Activated T-cell treated with anti-CD3 and anti-CD28 coated beads, Interleukin-2, amount 50 U/mL, for 72 hours (primary cell): ENCODE data around the gene IKZF2. TPM values are rescaled to one million over a fixed set of nuclear protein-coding genes. Genes with fewer than 3 reads are reported as not detected.

Experiments
- ATAC-seq, 2 donors: fragments of 150-1000 bp; cut with Tn5 transposase; replicated peaks in 1 of 2; 2 replicates each; pipeline ENCODE4 v1.10.0; 2021; ENCODE audit warnings: moderate library complexity in 2 of 2, mild to moderate bottlenecking in 1 of 2
- DNase-seq, 2 donors: peaks; one replicate each; pipeline ENCODE4 v3.0.0; 2021 to 2022; ENCODE audit warnings: mixed read lengths in 1 of 2
- H3K27ac Mint-ChIP-seq: one replicate; pipeline ENCODE4 v1.8.0; 2022; ENCODE audit warnings: mild to moderate bottlenecking, moderate library complexity, mixed read lengths
- H3K27me3 Mint-ChIP-seq: one replicate; pipeline ENCODE4 v1.8.0; 2022; ENCODE audit warnings: low read depth, mixed read lengths
- H3K36me3 Mint-ChIP-seq, 2 donors: one replicate each; pipeline ENCODE4 v1.8.0; 2022; ENCODE audit warnings: mixed read lengths in 2 of 2, mild to moderate bottlenecking in 1 of 2; ENCODE audit not compliant: insufficient read depth in 2 of 2
- H3K4me1 Mint-ChIP-seq: one replicate; pipeline ENCODE4 v1.8.0; 2022; ENCODE audit warnings: low read depth, mixed read lengths
- H3K4me3 Mint-ChIP-seq, 2 donors: one replicate each; pipeline ENCODE4 v1.8.0; 2022; ENCODE audit warnings: mild to moderate bottlenecking in 2 of 2, mixed read lengths in 2 of 2, moderate library complexity in 2 of 2
- H3K9me3 Mint-ChIP-seq, 2 donors: one replicate each; pipeline ENCODE4 v1.8.0; 2022; ENCODE audit warnings: mixed read lengths in 2 of 2
- total RNA-seq, 2 donors: library from RNA; stranded (reverse); gene quantifications; one replicate each; pipeline ENCODE4 v1.2.3, GENCODE V29; 2022

The IKZF2 gene
- total RNA-seq, 2 donors from 2014 or later: 9.8 to 19.1 TPM

DNA sequence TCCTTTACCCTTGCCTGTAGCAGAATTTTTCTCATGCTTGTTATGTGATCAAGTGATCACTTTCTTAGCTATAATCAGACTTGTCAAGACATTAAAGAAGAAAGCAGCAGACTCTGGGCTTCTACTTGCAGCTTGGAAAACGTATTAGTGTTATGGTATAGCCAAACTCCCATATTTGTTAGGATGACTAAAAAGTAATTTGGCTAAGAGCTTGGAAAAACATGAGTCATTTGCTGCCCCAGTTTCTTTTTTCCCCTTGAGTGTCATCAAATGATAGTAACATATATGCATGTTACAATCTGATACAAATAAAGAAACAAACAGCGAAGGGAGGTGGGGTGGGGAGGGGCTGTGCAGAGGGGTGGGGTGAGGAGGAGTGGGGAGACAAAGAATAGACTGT lies 155.5 kb downstream of the IKZF2 start:
- DNase-seq (no peak), ATAC-seq (no peak)
- H3K9me3 Mint-ChIP-seq: no peaks in the 10 kb centered on the region
- H3K27me3 Mint-ChIP-seq: no peaks in the 10 kb centered on the region
- H3K4me3 Mint-ChIP-seq: peak overlapping the region in 1 of 2 donors; percentile 15
- H3K4me1 Mint-ChIP-seq: peaks cover 16% of the 10 kb centered on the region
- H3K27ac Mint-ChIP-seq: peak overlapping the region; percentile 51
- peaks cover 0 to 3% of the 10 kb centered on the region in 2 donors for H3K36me3 Mint-ChIP-seq

DNA sequence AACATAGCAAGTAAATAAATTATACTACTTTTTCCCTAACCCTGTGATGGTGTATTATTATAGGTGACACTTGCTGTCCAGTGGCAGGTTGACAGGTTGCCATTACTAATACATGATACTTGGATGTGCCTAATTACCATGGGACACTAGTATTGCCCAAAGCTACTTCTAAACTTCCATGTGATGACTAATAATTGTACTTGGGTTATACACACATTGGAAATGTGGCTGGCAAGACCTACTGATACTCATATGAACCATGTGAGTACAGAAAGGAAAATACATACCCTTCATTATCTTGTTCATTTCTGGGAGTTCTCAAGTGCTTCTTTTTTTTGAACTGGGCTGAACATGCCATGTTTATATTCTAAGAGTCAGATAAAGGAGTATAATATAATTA lies 156.4 kb downstream of the IKZF2 start:
- Mint-ChIP-seq H3K27ac (no peak overlapping the region), H3K36me3 (peaks cover 0 to 3% of the 10 kb centered on the region in 2 donors), H3K9me3 (no peaks in the 10 kb centered on the region), H3K27me3 (no peaks in the 10 kb centered on the region), H3K4me1 (peaks cover 13% of the 10 kb centered on the region), H3K4me3 (no peak overlapping the region)
- ATAC-seq (no peak), DNase-seq (no peak)

DNA sequence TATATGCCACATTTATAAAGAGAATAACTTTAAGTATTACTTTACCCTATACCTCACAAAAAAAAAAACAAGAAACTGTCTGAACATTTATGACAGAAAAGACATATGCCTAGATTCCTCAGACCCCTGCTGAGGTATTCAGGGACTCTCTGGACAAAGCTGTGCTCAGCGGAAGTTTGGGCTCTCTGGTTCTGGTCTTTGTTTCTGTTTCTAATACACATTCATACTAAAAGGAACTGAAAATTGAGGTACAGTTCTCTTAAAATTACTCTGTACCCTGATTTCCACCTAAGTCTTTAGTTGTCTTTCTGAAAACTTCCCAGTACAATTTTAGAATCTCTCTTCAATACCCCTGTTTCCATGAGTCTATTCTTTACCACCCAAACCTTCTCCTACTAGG lies 160.3 kb downstream of the IKZF2 start:
- H3K36me3 Mint-ChIP-seq: peaks cover 2 to 4% of the 10 kb centered on the region in 2 donors
- H3K4me1 Mint-ChIP-seq: peaks cover under 1% of the 10 kb centered on the region
- no peak for ATAC-seq
- no peak overlapping the region for H3K4me3 Mint-ChIP-seq
- no peak overlapping the region for H3K27ac Mint-ChIP-seq
- peaks cover 2% of the 10 kb centered on the region in 2 donors for H3K9me3 Mint-ChIP-seq
- no peaks in the 10 kb centered on the region for H3K27me3 Mint-ChIP-seq
- DNase-seq: no peak

DNA sequence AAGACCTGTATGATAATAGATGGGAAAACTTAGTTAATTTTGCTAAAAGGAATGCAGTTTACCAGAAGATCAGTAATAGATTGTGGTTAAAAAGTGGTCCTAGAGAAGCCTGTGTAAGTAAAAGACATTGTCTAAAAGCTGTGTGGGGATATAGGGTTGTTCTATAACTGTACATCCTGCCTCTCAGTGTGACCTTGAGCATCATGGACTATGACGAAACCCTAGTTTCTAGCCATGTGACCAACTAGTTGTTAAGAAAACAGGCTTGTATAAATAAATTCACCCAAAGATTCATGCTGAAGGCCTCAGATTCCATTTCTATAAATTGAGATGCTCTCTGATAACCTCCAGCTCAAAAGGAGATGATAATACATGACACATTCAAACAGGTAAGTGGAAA lies 160.7 kb downstream of the IKZF2 start:
- Mint-ChIP-seq H3K4me1 (no peaks in the 10 kb centered on the region), H3K27ac (no peak overlapping the region), H3K36me3 (peaks cover 2 to 4% of the 10 kb centered on the region in 2 donors), H3K4me3 (no peak overlapping the region), H3K9me3 (peaks cover 2% of the 10 kb centered on the region in 2 donors), H3K27me3 (no peaks in the 10 kb centered on the region)
- ATAC-seq (no peak), DNase-seq (no peak)

DNA sequence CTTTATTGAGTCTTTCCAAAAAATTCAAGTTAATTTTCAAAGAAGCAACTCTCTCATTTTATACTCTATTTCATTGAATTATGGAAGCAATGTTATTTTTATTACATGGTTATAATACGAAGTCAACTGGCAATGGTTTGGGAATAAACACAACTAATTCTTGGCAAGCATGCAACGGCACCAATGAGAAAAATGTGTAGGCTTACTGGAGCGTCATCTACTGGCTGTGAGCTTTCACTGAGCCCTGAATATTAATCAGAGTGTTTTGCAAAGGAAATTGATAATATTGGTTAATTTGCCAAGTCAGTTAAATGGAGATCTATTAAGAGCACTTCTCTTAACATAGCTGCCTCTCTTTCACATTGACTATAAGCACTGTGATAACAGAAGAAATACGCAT lies 163.9 kb downstream of the IKZF2 start:
- H3K4me1 Mint-ChIP-seq: no peaks in the 10 kb centered on the region
- no peaks in the 10 kb centered on the region for H3K27me3 Mint-ChIP-seq
- peaks cover 1 to 2% of the 10 kb centered on the region in 2 donors for H3K36me3 Mint-ChIP-seq
- H3K27ac Mint-ChIP-seq: no peak overlapping the region
- peaks cover 2% of the 10 kb centered on the region in 2 donors for H3K9me3 Mint-ChIP-seq
- DNase-seq (no peak), ATAC-seq (no peak)
- H3K4me3 Mint-ChIP-seq: no peak overlapping the region

DNA sequence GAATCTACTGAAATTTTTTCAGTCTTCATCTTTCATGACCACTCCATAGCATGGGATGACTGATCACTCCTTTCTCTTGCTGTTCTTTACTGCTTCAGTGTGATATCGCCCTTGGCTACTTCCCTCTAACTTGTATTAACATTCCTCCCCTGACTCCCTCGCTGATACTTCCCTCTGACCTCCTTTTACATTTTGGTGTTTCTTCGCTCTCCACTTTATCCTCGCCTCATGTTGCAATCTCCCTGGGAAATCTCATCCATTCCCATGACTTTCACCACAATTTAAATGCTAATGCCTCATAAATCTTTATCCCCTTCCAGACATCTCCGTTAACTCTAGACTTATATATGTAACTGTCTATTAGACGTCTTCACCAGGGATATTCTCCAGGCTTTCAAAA lies 167.3 kb downstream of the IKZF2 start:
- Mint-ChIP-seq H3K36me3 (peaks cover 1 to 2% of the 10 kb centered on the region in 2 donors), H3K4me3 (no peak overlapping the region), H3K9me3 (peaks cover 2% of the 10 kb centered on the region in 2 donors), H3K4me1 (peaks cover 10% of the 10 kb centered on the region), H3K27me3 (no peaks in the 10 kb centered on the region), H3K27ac (no peak overlapping the region)
- ATAC-seq: no peak
- DNase-seq: no peak

DNA sequence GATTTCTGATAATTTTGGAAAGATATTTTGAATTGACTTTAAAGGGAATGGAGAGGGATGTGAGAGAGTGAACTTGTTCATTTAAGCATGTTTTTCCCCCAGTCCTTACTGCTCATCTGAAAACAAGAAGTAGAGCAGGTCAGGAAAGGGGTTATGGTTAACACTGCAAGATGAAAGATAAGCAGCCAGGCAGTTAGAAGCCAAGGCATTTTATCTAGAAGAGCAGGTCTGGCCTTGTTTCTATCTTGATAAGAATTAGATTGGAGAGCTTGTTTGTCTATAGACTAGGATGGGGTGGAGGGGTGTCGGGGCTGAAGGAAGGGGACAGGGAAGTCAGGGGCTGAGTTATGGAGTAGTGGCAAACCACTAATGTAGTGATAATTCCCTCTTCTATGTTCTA lies 171.6 kb downstream of the IKZF2 start:
- peaks cover 16% of the 10 kb centered on the region for H3K4me1 Mint-ChIP-seq
- no peaks in the 10 kb centered on the region for H3K9me3 Mint-ChIP-seq
- no peak overlapping the region for H3K27ac Mint-ChIP-seq
- H3K4me3 Mint-ChIP-seq: peak overlapping the region in 1 of 2 donors; percentile 17
- ATAC-seq (no peak), DNase-seq (no peak)
- no peaks in the 10 kb centered on the region for H3K36me3 Mint-ChIP-seq
- H3K27me3 Mint-ChIP-seq: peaks cover 18% of the 10 kb centered on the region

DNA sequence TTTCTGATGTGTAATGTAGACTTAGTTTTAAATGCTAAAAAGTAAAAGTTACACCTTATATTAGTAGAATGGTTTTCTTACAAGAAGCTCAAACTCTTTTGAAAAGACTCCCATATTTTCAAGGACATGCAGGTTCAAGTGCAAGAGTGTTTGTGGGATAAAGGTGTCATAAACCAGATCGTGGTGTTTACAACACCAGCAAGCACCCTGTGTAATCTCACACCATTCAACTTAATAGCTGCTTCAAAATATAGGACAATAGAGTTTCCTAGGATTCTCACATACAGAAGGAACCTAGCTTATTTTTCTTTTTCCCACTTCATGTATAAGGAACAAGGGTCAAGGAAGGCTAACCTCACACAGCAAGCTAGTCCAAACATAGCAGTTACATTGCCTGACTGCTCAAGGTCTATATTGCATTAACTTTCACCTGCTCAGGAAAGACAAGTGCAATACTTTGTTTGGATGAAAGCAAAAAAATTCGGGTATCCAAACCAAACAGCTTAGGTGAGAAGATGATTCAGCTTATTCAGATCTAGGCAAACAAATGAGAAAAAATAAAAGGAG lies 172.3 kb downstream of the IKZF2 start:
- ATAC-seq: no peak
- Mint-ChIP-seq H3K9me3 (no peaks in the 10 kb centered on the region), H3K36me3 (no peaks in the 10 kb centered on the region), H3K4me1 (peaks cover 16% of the 10 kb centered on the region), H3K27ac (peak overlapping the region; percentile 19), H3K27me3 (peaks cover 18% of the 10 kb centered on the region), H3K4me3 (no peak overlapping the region)
- DNase-seq: no peak

DNA sequence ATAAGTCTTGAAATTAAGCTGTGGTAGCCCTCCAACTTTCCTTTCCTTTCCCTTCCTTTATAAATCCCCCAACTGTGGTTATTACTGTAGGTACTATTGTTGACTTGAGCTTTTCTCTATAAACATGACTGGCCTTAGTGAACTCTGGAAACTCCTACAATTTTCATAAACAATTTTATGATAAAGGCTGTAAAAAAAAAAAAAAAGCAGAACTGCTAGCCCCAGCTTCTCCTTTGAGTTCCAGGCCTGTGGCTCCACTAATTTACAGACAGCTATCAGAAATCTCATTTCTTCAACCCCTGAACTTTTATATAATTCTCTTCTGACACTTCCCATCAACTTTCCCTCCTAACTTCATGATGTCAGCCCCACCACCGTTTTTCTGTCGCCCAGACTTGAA lies 174.3 kb downstream of the IKZF2 start:
- Mint-ChIP-seq H3K4me1 (peaks cover 16% of the 10 kb centered on the region), H3K36me3 (no peaks in the 10 kb centered on the region), H3K27me3 (peaks cover 18% of the 10 kb centered on the region), H3K4me3 (no peak overlapping the region), H3K9me3 (no peaks in the 10 kb centered on the region), H3K27ac (no peak overlapping the region)
- DNase-seq (no peak), ATAC-seq (no peak)

DNA sequence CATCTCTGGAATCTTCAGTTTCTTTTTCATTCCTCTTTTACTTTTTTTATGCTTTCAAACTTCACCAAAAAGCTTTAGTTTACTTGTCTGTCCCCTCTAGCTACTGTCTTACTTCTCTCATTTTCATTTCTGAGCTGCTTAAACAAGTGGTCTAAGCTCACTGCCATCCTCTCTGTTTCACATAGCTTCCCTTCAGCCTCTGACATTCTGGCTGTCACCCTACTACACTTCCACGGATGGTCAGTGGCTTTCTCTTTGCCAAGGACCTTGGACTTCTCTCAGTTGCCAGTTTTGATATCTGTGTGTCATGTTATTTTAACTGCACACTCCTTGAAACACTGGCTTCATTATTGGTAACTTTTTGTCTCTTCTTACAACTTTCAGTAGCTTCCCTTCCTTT lies 176.1 kb downstream of the IKZF2 start:
- no peak for DNase-seq
- Mint-ChIP-seq H3K4me3 (no peak overlapping the region), H3K36me3 (no peaks in the 10 kb centered on the region), H3K4me1 (peaks cover 16% of the 10 kb centered on the region), H3K27ac (no peak overlapping the region), H3K9me3 (no peaks in the 10 kb centered on the region), H3K27me3 (peaks cover 20% of the 10 kb centered on the region)
- ATAC-seq: no peak

DNA sequence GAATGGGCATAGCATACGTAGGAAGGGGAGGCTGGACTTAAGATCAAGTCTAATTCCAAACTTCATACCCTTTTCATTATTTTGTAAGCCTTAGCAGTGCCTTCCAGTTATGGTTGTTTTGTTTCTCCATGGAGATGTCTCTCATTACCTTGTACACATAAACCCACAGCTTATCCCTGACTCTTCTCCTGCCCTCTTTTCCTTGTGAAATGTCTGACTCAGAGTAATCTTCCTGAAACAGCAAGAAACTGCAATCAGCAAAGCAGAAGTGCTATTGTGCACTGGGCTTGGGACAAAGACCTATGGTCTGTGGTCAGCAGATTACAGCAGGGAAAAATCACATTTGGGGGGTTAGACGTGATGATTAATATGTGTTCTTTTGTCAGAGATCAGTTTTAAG lies 176.7 kb downstream of the IKZF2 start:
- no peak overlapping the region for H3K4me3 Mint-ChIP-seq
- H3K36me3 Mint-ChIP-seq: no peaks in the 10 kb centered on the region
- H3K9me3 Mint-ChIP-seq: no peaks in the 10 kb centered on the region
- H3K27me3 Mint-ChIP-seq: peaks cover 24% of the 10 kb centered on the region
- DNase-seq (no peak), ATAC-seq (no peak)
- H3K27ac Mint-ChIP-seq: no peak overlapping the region
- peaks cover 13% of the 10 kb centered on the region for H3K4me1 Mint-ChIP-seq

DNA sequence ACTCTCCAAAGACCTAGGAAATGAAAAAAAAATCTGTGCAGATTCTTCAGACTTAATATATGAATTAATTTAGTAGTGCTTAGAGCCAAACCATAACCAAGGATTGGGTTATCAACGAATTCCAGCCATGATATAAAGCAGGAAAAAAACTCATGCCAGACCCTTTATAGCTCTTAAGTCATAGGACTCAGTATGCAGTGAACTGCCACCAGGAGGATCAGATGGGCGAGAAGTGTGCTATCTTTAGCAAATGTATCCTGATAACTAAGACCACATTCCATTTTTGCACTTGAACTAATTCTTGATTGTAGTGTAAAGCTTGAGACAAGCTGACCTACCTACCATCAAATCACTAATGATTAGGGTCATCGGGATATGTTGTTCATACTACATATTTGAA lies 178.1 kb downstream of the IKZF2 start:
- H3K27me3 Mint-ChIP-seq: peaks cover 24% of the 10 kb centered on the region
- no peak overlapping the region for H3K27ac Mint-ChIP-seq
- no peak for ATAC-seq
- DNase-seq: no peak
- H3K9me3 Mint-ChIP-seq: no peaks in the 10 kb centered on the region
- H3K4me3 Mint-ChIP-seq: no peak overlapping the region
- peaks cover 19% of the 10 kb centered on the region for H3K4me1 Mint-ChIP-seq
- H3K36me3 Mint-ChIP-seq: no peaks in the 10 kb centered on the region

DNA sequence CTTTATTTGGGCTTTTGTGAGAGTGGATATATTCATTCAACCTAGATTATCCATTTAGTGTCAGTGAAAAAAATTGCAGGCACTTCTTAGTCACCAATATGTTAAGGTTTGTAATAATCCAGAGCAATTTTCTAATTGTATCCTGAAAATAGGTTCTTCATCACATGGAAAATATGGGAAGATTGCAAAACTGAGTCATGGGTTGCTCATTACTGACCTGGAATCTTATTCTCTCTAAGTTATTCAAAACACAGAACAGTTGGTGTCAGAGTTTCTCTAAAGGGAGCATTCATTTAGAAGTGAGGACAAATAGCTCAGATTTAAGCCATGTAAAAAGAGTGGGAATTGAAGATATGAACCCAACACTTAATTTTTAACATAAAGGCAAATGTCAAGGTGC lies 181.3 kb downstream of the IKZF2 start:
- ATAC-seq: no peak
- H3K27ac Mint-ChIP-seq: no peak overlapping the region
- no peak overlapping the region for H3K4me3 Mint-ChIP-seq
- H3K4me1 Mint-ChIP-seq: peaks cover 30% of the 10 kb centered on the region
- H3K27me3 Mint-ChIP-seq: peaks cover 7% of the 10 kb centered on the region
- no peak for DNase-seq
- H3K9me3 Mint-ChIP-seq: no peaks in the 10 kb centered on the region
- no peaks in the 10 kb centered on the region for H3K36me3 Mint-ChIP-seq

DNA sequence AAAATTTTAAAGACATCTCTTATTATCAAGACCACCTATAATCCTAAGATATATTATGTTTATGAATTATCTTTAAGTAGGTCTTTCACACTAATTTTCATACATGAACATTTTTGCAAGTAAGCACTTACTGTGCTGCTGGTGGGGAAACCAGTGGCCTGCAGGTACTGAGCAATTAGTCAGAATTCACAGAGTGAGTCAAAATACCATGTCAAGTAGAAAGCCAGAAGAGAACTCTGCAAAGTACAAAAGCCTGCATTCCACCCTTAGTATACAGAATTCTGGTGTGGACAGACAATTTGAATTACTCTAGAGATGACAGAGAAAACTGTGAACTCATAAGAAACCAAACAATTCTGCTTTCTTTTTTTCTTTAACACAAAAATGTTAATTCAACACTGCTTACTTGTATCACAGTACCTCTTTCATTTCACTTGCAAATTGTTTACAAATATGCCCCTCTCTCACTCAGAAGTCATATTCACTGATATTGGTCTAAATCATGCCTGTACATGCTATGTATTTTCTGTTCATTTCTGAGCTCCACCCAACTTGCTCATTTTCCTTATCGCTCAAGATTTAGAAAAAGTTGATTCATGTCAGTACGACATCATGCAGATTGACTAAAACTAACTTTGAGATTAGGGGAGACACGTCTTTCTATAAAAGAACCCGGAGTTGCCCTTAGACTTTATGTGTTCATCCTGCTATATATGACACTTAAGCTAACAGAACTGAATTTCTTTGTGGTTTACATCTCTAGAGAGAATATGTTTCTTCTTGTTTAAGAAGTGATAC lies 182.9 kb downstream of the IKZF2 start:
- DNase-seq: peak; percentile 28 to 41
- Mint-ChIP-seq H3K36me3 (no peaks in the 10 kb centered on the region), H3K4me3 (peak overlapping the region; percentile 49 to 67), H3K27ac (peak overlapping the region; percentile 71), H3K9me3 (peaks cover 0 to 2% of the 10 kb centered on the region in 2 donors), H3K4me1 (peaks cover 30% of the 10 kb centered on the region), H3K27me3 (peaks cover 6% of the 10 kb centered on the region)
- ATAC-seq: peak; percentile 92
